Measurements from ENCODE around the gene PTRHD1.
"Not testable (repeated sequence)": the region's sequence is repeated elsewhere in the genome, so short reads cannot be mapped to it uniquely, and the experiment has no call there.

The PTRHD1 gene

GRCh38 chr2:24792874-24793760 is at the start of gene PTRHD1, which contains the start of gene CENPO:
Gene PTRHD1 (minus strand): TSS chr2:24793391. CDS start chr2:24793377, 14 bp downstream.
Gene CENPO (plus strand): TSS chr2:24793425. CDS start chr2:24793920, 495 bp downstream.
- peak; percentile 89 to 93 for DNase-seq (ENCODE audit: low read depth in 1 of 2, low spot score in 1 of 2)

- no peak for DNase-seq (ENCODE audit: low read depth in 1 of 2, low spot score in 1 of 2)
Observed at GRCh38 chr2:24842081-24843050, 49.2 kb upstream of the PTRHD1 start.

GRCh38 chr2:24840962-24841945 is 48.1 kb upstream of the PTRHD1 start:
- DNase-seq (ENCODE audit: low read depth in 1 of 2, low spot score in 1 of 2): no peak

GRCh38 chr2:24840164-24840869 is 47.1 kb upstream of the PTRHD1 start:
- DNase-seq (ENCODE audit: low read depth in 1 of 2, low spot score in 1 of 2): no peak

- DNase-seq (ENCODE audit: low read depth in 1 of 2, low spot score in 1 of 2): no peak
Observed at GRCh38 chr2:24839729-24840128, 46.5 kb upstream of the PTRHD1 start.

GRCh38 chr2:24838541-24838940 is 45.4 kb upstream of the PTRHD1 start:
- DNase-seq (ENCODE audit: low read depth in 1 of 2, low spot score in 1 of 2): no peak

GRCh38 chr2:24837996-24838513 is 44.9 kb upstream of the PTRHD1 start:
- DNase-seq (ENCODE audit: low read depth in 1 of 2, low spot score in 1 of 2): no peak

GRCh38 chr2:24836706-24837105 is 43.5 kb upstream of the PTRHD1 start:
- no peak for DNase-seq (ENCODE audit: low read depth in 1 of 2, low spot score in 1 of 2)

- no peak for DNase-seq (ENCODE audit: low read depth in 1 of 2, low spot score in 1 of 2)
Observed at GRCh38 chr2:24836206-24836605, 43.0 kb upstream of the PTRHD1 start.

- not testable (repeated sequence) for DNase-seq (ENCODE audit: low read depth in 1 of 2, low spot score in 1 of 2)
Observed at GRCh38 chr2:24835411-24835810, 42.2 kb upstream of the PTRHD1 start.

- DNase-seq (ENCODE audit: low read depth in 1 of 2, low spot score in 1 of 2): no peak
Observed at GRCh38 chr2:24834733-24835395, 41.7 kb upstream of the PTRHD1 start.

GRCh38 chr2:24833821-24834732 is 40.9 kb upstream of the PTRHD1 start:
- no peak for DNase-seq (ENCODE audit: low read depth in 1 of 2, low spot score in 1 of 2)

GRCh38 chr2:24832931-24833701 is 39.9 kb upstream of the PTRHD1 start:
- DNase-seq (ENCODE audit: low read depth in 1 of 2, low spot score in 1 of 2): no peak

GRCh38 chr2:24832521-24832920 is 39.3 kb upstream of the PTRHD1 start:
- DNase-seq (ENCODE audit: low read depth in 1 of 2, low spot score in 1 of 2): no peak

- DNase-seq (ENCODE audit: low read depth in 1 of 2, low spot score in 1 of 2): no peak
Observed at GRCh38 chr2:24832073-24832461, 38.9 kb upstream of the PTRHD1 start.

GRCh38 chr2:24831221-24832072 is 38.3 kb upstream of the PTRHD1 start:
- no peak for DNase-seq (ENCODE audit: low read depth in 1 of 2, low spot score in 1 of 2)

Measured in activated CD4-positive, alpha-beta T cell treated with anti-CD3 and anti-CD28 coated beads, Interleukin-2, amount 50 U/mL, for 24 hours (primary cell).